KMS-11 (cell line): ENCODE results near the gene ANO8.
"Not testable (repeated sequence)": the region's sequence is repeated elsewhere in the genome, so short reads cannot be mapped to it uniquely, and the experiment has no call there.

Experiments used
- H2AFZ ChIP-seq: fragments of 200-600 bp; sonication (generic); 2 replicates; pipeline ENCODE4 v1.6.1; 2016; ENCODE audit warnings: antibody characterized with exemption, mixed run types, low read depth
- H3K27ac ChIP-seq: fragments of 200-600 bp; sonication (generic); 2 replicates; pipeline ENCODE4 v1.6.1; 2016; ENCODE audit warnings: mild to moderate bottlenecking, mixed run types
- H3K27me3 ChIP-seq: fragments of 200-600 bp; sonication (generic); 2 replicates; pipeline ENCODE4 v1.6.1; 2017; ENCODE audit warnings: mild to moderate bottlenecking, low read depth, mixed run types, moderate library complexity; ENCODE audit not compliant: insufficient read depth
- H3K36me3 ChIP-seq: fragments of 200-600 bp; sonication (generic); 2 replicates; pipeline ENCODE4 v1.6.1; 2017; ENCODE audit warnings: mild to moderate bottlenecking, mixed run types; ENCODE audit not compliant: insufficient read depth
- H3K4me1 ChIP-seq: fragments of 200-600 bp; sonication (generic); 2 replicates; pipeline ENCODE4 v1.6.1; 2016; ENCODE audit warnings: mild to moderate bottlenecking, low read depth, mixed run types; ENCODE audit not compliant: poor library complexity, severe bottlenecking
- H3K4me2 ChIP-seq: fragments of 200-600 bp; sonication (generic); 2 replicates; pipeline ENCODE4 v1.7.0; 2016; ENCODE audit warnings: mild to moderate bottlenecking, mixed run types
- H3K4me3 ChIP-seq: fragments of 200-600 bp; sonication (generic); IDR thresholded peaks from 2 replicates; pipeline ENCODE4 v1.6.1; 2017; ENCODE audit warnings: low read depth, low read length, mixed read lengths; ENCODE audit not compliant: insufficient read depth
- H3K79me2 ChIP-seq: fragments of 200-600 bp; sonication (generic); 2 replicates; pipeline ENCODE4 v1.6.1; 2016; ENCODE audit warnings: low read depth, mixed run types; ENCODE audit not compliant: insufficient read depth
- H3K9ac ChIP-seq: fragments of 200-600 bp; sonication (generic); 2 replicates; pipeline ENCODE4 v1.6.1; 2016; ENCODE audit warnings: mild to moderate bottlenecking, mixed run types
- H4K20me1 ChIP-seq: fragments of 200-600 bp; sonication (generic); 2 replicates; pipeline ENCODE4 v1.6.1; 2016; ENCODE audit warnings: mild to moderate bottlenecking, mixed run types; ENCODE audit not compliant: insufficient read depth
- TF ChIP-seq, protein P1 (sequence below): fragments of 200-600 bp; sonication (generic); conservative IDR thresholded peaks from 2 replicates; pipeline ENCODE4 v1.6.1; 2017; ENCODE audit warnings: low read depth, mild to moderate bottlenecking, antibody characterized with exemption, low read length, moderate library complexity, mixed read lengths

ANO8 gene

GRCh38 chr19:17296273-17296672, 38.4 kb downstream of the ANO8 start:
- Histone ChIP-seq H4K20me1 (no peaks in the 10 kb centered on the region), H3K36me3 (no peaks in the 10 kb centered on the region), H3K4me2 (no peak overlapping the region), H3K9ac (no peak overlapping the region), H3K27me3 (no peaks in the 10 kb centered on the region), H3K4me3 (no peak overlapping the region), H3K4me1 (peaks cover 7% of the 10 kb centered on the region), H3K27ac (no peak overlapping the region), H2AFZ (no peak overlapping the region), H3K79me2 (no peaks in the 10 kb centered on the region)
- TF ChIP-seq, protein P1, sequence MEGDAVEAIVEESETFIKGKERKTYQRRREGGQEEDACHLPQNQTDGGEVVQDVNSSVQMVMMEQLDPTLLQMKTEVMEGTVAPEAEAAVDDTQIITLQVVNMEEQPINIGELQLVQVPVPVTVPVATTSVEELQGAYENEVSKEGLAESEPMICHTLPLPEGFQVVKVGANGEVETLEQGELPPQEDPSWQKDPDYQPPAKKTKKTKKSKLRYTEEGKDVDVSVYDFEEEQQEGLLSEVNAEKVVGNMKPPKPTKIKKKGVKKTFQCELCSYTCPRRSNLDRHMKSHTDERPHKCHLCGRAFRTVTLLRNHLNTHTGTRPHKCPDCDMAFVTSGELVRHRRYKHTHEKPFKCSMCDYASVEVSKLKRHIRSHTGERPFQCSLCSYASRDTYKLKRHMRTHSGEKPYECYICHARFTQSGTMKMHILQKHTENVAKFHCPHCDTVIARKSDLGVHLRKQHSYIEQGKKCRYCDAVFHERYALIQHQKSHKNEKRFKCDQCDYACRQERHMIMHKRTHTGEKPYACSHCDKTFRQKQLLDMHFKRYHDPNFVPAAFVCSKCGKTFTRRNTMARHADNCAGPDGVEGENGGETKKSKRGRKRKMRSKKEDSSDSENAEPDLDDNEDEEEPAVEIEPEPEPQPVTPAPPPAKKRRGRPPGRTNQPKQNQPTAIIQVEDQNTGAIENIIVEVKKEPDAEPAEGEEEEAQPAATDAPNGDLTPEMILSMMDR, result no peak

- not testable (repeated sequence) for H3K27ac ChIP-seq, H3K4me1 ChIP-seq, H2AFZ ChIP-seq, H3K4me3 ChIP-seq, H3K36me3 ChIP-seq, H3K4me2 ChIP-seq, H3K27me3 ChIP-seq, H4K20me1 ChIP-seq, H3K79me2 ChIP-seq, H3K9ac ChIP-seq
Observed at GRCh38 chr19:17295551-17295950, 39.1 kb downstream of the ANO8 start.

DNA sequence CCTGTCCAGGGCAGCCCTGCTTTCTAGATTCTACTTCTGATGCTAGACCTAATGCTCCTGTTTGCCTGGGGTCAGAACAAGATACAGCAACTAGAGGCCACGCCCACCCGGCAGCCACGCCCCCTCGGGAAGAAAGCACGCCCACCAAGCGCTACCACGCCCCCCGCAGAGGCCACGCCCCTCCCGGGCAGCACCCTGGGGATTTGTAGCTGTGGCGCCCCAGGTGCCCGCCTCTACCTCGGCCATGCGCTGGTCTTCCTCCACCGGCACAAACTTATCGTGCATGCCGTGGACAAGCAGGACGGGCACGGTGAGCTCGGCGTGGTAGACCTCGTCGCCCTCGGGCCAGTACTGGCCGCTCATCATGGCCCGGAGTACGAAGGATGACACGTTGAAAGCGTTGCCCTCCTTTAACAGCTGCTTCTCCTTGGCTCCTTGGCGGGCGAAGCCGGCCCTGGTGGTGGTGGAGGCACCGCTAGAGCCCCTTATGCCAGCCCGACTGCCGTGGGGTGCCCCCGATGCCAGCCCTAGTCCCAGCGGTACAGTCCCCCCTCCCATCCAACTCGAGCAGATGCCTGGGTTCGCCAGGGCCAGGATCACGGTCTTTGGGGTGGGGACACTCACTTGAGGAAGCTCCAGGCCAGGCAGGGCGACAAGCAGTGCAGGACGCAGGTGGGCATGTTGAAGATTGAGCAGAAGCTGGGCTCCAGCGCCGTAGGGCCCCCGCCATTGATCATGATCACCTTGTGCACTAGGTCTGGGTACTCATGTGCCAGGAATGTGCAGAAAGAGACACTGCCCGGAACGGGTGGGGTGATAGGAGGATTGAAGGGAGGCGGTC, 40.4 kb downstream of the ANO8 start:
- no peak overlapping the region for H3K4me2 ChIP-seq
- H3K4me1 ChIP-seq, result peaks cover 7% of the 10 kb centered on the region
- H3K36me3 ChIP-seq, result no peaks in the 10 kb centered on the region
- H3K27me3 ChIP-seq, result no peaks in the 10 kb centered on the region
- H3K79me2 ChIP-seq, result no peaks in the 10 kb centered on the region
- no peak overlapping the region for H3K9ac ChIP-seq
- H3K27ac ChIP-seq, result no peak overlapping the region
- no peak overlapping the region for H3K4me3 ChIP-seq
- TF ChIP-seq, protein P1, result no peak
- no peak overlapping the region for H2AFZ ChIP-seq
- no peaks in the 10 kb centered on the region for H4K20me1 ChIP-seq

GRCh38 chr19:17293605-17294004, 41.0 kb downstream of the ANO8 start:
- no peak overlapping the region for H3K4me2 ChIP-seq
- H3K4me1 ChIP-seq, result peaks cover 7% of the 10 kb centered on the region
- H3K36me3 ChIP-seq, result no peaks in the 10 kb centered on the region
- TF ChIP-seq, protein P1, result no peak
- no peak overlapping the region for H3K27ac ChIP-seq
- no peaks in the 10 kb centered on the region for H4K20me1 ChIP-seq
- H3K4me3 ChIP-seq, result no peak overlapping the region
- H3K27me3 ChIP-seq, result no peaks in the 10 kb centered on the region
- no peak overlapping the region for H3K9ac ChIP-seq
- no peaks in the 10 kb centered on the region for H3K79me2 ChIP-seq
- H2AFZ ChIP-seq, result no peak overlapping the region
